ENCODE data around the gene SNORC. TPM values are rescaled to one million over a fixed set of nuclear protein-coding genes. Genes with fewer than 3 reads are reported as not detected.

Gene SNORC
- total and polyA plus RNA-seq, 2 of the 13 experiments (the other 11 are each of a cell fraction or from before 2014, with no cell fraction given): 59.1 to 86.1 TPM

Small RNA genes lying within 50 kb of the gene (small RNA-seq; reads per million reads assigned to genes)
- gene RF00019 (ENCODE audit: insufficient read depth in 2 of 3, insufficient read length in 3 of 3, low read depth in 2 of 3, low replicate concordance in 1 of 3): 0 reads per million in 3 experiments

Other genes starting within 250 kb of the SNORC start
- 0.09 and 0.17 TPM in 2 replicates for gene EFHD1, start 236.7 kb upstream of the SNORC start, total RNA-seq (2016; rRNA removed; fragmentation: Illumina TruSeq; extraction: Trizol)
- 0.24 TPM in 1 of 2 replicates, not detected in the other for gene EFHD1, start 236.7 kb upstream of the SNORC start, polyA plus RNA-seq (2011; rRNA removed)
- gene GIGYF2, start 172.9 kb upstream of the SNORC start, total RNA-seq (2016; rRNA removed; fragmentation: Illumina TruSeq; extraction: Trizol): 73.5 and 83.4 TPM in 2 replicates
- gene GIGYF2, start 172.9 kb upstream of the SNORC start, polyA plus RNA-seq (2011; rRNA removed): 44.9 and 46.1 TPM in 2 replicates
- not detected in 2 replicates for gene KCNJ13, start 93.7 kb upstream of the SNORC start, total RNA-seq (2016; rRNA removed; fragmentation: Illumina TruSeq; extraction: Trizol)
- not detected in 2 replicates for gene KCNJ13, start 93.7 kb upstream of the SNORC start, polyA plus RNA-seq (2011; rRNA removed)
- gene NGEF, start 143.0 kb downstream of the SNORC start, total RNA-seq (2016; rRNA removed; fragmentation: Illumina TruSeq; extraction: Trizol): 11.8 and 14.4 TPM in 2 replicates
- gene NGEF, start 143.0 kb downstream of the SNORC start, polyA plus RNA-seq (2011; rRNA removed): 36.9 and 40.7 TPM in 2 replicates
- gene NEU2, start 162.4 kb downstream of the SNORC start, total RNA-seq (2016; rRNA removed; fragmentation: Illumina TruSeq; extraction: Trizol): not detected in 2 replicates
- not detected in 2 replicates for gene NEU2, start 162.4 kb downstream of the SNORC start, polyA plus RNA-seq (2011; rRNA removed)
- gene INPP5D, start 190.1 kb downstream of the SNORC start, total RNA-seq (2016; rRNA removed; fragmentation: Illumina TruSeq; extraction: Trizol): 17.7 and 18.0 TPM in 2 replicates
- 16.1 and 16.7 TPM in 2 replicates for gene INPP5D, start 190.1 kb downstream of the SNORC start, polyA plus RNA-seq (2011; rRNA removed)